Measurements from ENCODE around the gene ATOX1.

The ATOX1 gene

GRCh38 chr5:151770383-151771258, 12.2 kb upstream of the ATOX1 start:
- Histone ChIP-seq H3K9ac (ENCODE audit: low read length in 5 of 5) (peak overlapping the region; percentile 73 to 93 (median 89)), H3K4me1 (ENCODE audit: control insufficient read depth in 5 of 5, insufficient read depth in 5 of 5, low read length in 5 of 5) (peaks cover 6 to 51% (median 47%) of the 10 kb centered on the region in 5 donors), H3K27me3 (ENCODE audit: control insufficient read depth in 5 of 5, insufficient read depth in 4 of 5, low read length in 5 of 5) (no peaks in the 10 kb centered on the region), H3K36me3 (ENCODE audit: control insufficient read depth in 5 of 5, insufficient read depth in 5 of 5, low read length in 5 of 5) (no peaks in the 10 kb centered on the region), H3K9me3 (ENCODE audit: control insufficient read depth in 5 of 5, low read length in 5 of 5) (no peaks in the 10 kb centered on the region), H3K4me3 (ENCODE audit: low read depth in 1 of 5, low read length in 5 of 5) (peak overlapping the region; percentile 74 to 87 (median 78)), H3K27ac (ENCODE audit: low read depth, low read length) (peak overlapping the region; percentile 97)

GRCh38 chr5:151766975-151767374, 8.5 kb upstream of the ATOX1 start:
- Histone ChIP-seq H3K4me1 (ENCODE audit: control insufficient read depth in 5 of 5, insufficient read depth in 5 of 5, low read length in 5 of 5) (peaks cover 4 to 16% (median 13%) of the 10 kb centered on the region in 5 donors), H3K9ac (ENCODE audit: low read length in 5 of 5) (no peak overlapping the region), H3K9me3 (ENCODE audit: control insufficient read depth in 5 of 5, low read length in 5 of 5) (no peaks in the 10 kb centered on the region), H3K27ac (ENCODE audit: low read depth, low read length) (no peak overlapping the region), H3K36me3 (ENCODE audit: control insufficient read depth in 5 of 5, insufficient read depth in 5 of 5, low read length in 5 of 5) (no peaks in the 10 kb centered on the region), H3K4me3 (ENCODE audit: low read depth in 1 of 5, low read length in 5 of 5) (no peak overlapping the region), H3K27me3 (ENCODE audit: control insufficient read depth in 5 of 5, insufficient read depth in 4 of 5, low read length in 5 of 5) (no peaks in the 10 kb centered on the region)

DNA sequence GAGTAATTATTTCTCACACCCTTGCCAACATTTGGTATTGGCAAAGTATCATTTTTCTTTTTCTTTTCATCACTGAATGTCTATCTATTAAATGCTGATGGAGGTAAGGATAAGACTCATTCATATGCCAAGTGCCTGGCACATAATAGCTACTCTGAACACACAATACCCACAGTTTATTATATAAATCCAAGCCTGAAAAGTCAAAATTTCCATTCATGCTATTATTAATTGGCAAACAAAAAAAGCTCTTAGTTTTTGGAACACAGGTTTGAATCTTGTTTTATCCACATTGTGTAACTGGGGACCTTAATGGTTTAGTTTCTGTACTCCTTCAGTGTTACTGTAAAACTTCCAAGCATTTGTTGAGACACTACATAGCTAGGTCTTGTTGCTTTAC, 6.4 kb upstream of the ATOX1 start:
- Histone ChIP-seq H3K4me3 (ENCODE audit: low read depth in 1 of 5, low read length in 5 of 5) (no peak overlapping the region), H3K36me3 (ENCODE audit: control insufficient read depth in 5 of 5, insufficient read depth in 5 of 5, low read length in 5 of 5) (no peaks in the 10 kb centered on the region), H3K27me3 (ENCODE audit: control insufficient read depth in 5 of 5, insufficient read depth in 4 of 5, low read length in 5 of 5) (no peaks in the 10 kb centered on the region), H3K4me1 (ENCODE audit: control insufficient read depth in 5 of 5, insufficient read depth in 5 of 5, low read length in 5 of 5) (peaks cover 0 to 2% (median 0%) of the 10 kb centered on the region in 5 donors), H3K9ac (ENCODE audit: low read length in 5 of 5) (no peak overlapping the region), H3K27ac (ENCODE audit: low read depth, low read length) (no peak overlapping the region), H3K9me3 (ENCODE audit: control insufficient read depth in 5 of 5, low read length in 5 of 5) (no peaks in the 10 kb centered on the region)

DNA sequence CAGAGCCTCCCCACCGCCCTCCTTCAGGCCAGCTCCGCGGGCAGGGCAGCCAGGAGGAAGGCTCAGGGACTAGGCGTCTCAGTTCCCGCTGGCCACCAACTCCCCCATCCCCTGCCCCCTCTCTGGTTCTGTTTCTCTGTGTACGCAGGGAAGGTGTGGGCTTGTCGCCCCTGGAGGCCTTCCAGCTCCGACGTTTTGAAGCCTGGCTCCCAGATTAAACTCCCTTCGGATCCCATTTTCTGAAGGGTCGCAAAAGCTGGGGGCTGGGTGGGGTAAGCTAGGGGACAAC, 346 bp downstream of the ATOX1 start:
- H3K9ac ChIP-seq (ENCODE audit: low read length in 5 of 5) = peak overlapping the region; percentile 81 to 94 (median 88)
- no peaks in the 10 kb centered on the region for H3K27me3 ChIP-seq (ENCODE audit: control insufficient read depth in 5 of 5, insufficient read depth in 4 of 5, low read length in 5 of 5)
- no peaks in the 10 kb centered on the region for H3K36me3 ChIP-seq (ENCODE audit: control insufficient read depth in 5 of 5, insufficient read depth in 5 of 5, low read length in 5 of 5)
- peak overlapping the region; percentile 83 to 92 (median 88) for H3K4me3 ChIP-seq (ENCODE audit: low read depth in 1 of 5, low read length in 5 of 5)
- peaks cover 3 to 46% (median 36%) of the 10 kb centered on the region in 5 donors for H3K4me1 ChIP-seq (ENCODE audit: control insufficient read depth in 5 of 5, insufficient read depth in 5 of 5, low read length in 5 of 5)
- H3K27ac ChIP-seq (ENCODE audit: low read depth, low read length) = peak overlapping the region; percentile 80
- peaks cover 0 to under 1% (median 0%) of the 10 kb centered on the region in 5 donors for H3K9me3 ChIP-seq (ENCODE audit: control insufficient read depth in 5 of 5, low read length in 5 of 5)

DNA sequence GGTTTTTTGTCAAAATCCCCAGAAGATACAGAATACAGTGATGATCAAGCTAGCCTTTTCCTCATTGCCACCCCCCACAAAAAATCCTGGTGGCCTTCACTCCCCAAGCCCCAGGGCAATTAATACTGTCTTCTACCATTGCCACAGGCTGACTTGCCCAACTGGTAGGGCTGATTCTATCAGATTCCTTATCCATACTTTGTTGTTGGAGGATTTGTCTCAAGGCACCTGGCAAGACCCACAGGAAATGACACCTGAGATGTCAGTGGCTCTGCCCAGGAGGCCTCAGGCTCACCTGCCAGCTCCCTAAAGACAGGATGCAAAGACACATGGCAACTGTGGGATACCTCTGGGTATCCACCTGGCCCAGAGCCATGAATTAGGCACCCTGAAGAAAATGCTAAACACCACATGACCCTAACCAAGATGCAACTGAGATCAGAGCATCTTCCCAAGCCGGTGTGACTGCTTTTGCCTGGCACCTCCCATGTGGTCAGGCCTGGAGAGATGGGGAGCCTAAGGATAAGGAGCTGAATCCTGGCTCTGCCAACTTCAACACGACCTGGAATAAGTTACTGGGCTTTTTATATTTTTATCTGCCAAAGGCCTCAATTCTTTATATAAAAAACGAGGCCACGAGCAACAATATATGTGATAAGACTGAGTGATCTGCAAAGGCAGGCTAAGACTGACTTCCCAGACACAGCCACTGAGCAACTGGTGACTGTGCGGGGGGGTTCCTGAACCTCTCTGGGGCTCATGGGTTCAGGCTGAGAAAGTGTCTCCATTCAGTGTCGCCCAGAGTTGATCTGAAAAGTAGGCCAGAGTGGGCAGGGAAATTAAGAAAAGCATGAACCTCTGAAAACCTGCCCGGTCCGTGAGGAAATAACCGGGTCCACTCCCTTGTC, 944 bp downstream of the ATOX1 start:
- H3K4me3 ChIP-seq (ENCODE audit: low read depth in 1 of 5, low read length in 5 of 5) = peak overlapping the region; percentile 83 to 92 (median 88)
- H3K27me3 ChIP-seq (ENCODE audit: control insufficient read depth in 5 of 5, insufficient read depth in 4 of 5, low read length in 5 of 5) = no peaks in the 10 kb centered on the region
- peak overlapping the region; percentile 80 for H3K27ac ChIP-seq (ENCODE audit: low read depth, low read length)
- peak overlapping the region; percentile 81 to 94 (median 88) for H3K9ac ChIP-seq (ENCODE audit: low read length in 5 of 5)
- H3K4me1 ChIP-seq (ENCODE audit: control insufficient read depth in 5 of 5, insufficient read depth in 5 of 5, low read length in 5 of 5) = peaks cover 3 to 46% (median 36%) of the 10 kb centered on the region in 5 donors
- no peaks in the 10 kb centered on the region for H3K36me3 ChIP-seq (ENCODE audit: control insufficient read depth in 5 of 5, insufficient read depth in 5 of 5, low read length in 5 of 5)
- peaks cover 0 to 4% (median 0%) of the 10 kb centered on the region in 5 donors for H3K9me3 ChIP-seq (ENCODE audit: control insufficient read depth in 5 of 5, low read length in 5 of 5)

- H3K9ac ChIP-seq (ENCODE audit: low read length in 5 of 5) = no peak overlapping the region
- H3K4me3 ChIP-seq (ENCODE audit: low read depth in 1 of 5, low read length in 5 of 5) = no peak overlapping the region
- H3K27ac ChIP-seq (ENCODE audit: low read depth, low read length) = no peak overlapping the region
- H3K36me3 ChIP-seq (ENCODE audit: control insufficient read depth in 5 of 5, insufficient read depth in 5 of 5, low read length in 5 of 5) = no peaks in the 10 kb centered on the region
- H3K27me3 ChIP-seq (ENCODE audit: control insufficient read depth in 5 of 5, insufficient read depth in 4 of 5, low read length in 5 of 5) = no peaks in the 10 kb centered on the region
- peaks cover 0 to 4% (median 0%) of the 10 kb centered on the region in 5 donors for H3K9me3 ChIP-seq (ENCODE audit: control insufficient read depth in 5 of 5, low read length in 5 of 5)
- H3K4me1 ChIP-seq (ENCODE audit: control insufficient read depth in 5 of 5, insufficient read depth in 5 of 5, low read length in 5 of 5) = peaks cover 3 to 51% (median 38%) of the 10 kb centered on the region in 5 donors
Observed at GRCh38 chr5:151755383-151755782, 3.0 kb downstream of the ATOX1 start.

DNA sequence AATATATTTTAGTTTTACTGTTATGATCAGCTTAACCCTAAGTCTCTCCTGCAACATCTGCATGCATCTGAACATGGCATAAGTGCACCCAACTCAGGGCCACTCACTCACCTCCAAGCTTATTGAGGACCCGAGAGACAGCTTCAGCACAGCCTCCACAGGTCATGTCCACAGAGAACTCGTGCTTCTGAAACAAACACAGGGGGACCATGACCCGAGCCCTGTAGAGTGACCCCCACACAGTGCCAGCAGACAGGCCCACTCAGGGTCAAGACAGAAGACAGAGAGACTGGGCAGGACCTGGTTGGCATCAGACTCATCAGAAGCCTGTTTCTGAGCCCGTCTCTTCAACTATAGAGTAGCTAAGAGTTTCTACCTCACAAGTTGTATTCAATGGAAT, 6.8 kb downstream of the ATOX1 start:
- H3K9ac ChIP-seq (ENCODE audit: low read length in 5 of 5) = no peak overlapping the region
- H3K9me3 ChIP-seq (ENCODE audit: control insufficient read depth in 5 of 5, low read length in 5 of 5) = peaks cover 0 to 4% (median 0%) of the 10 kb centered on the region in 5 donors
- peak overlapping the region; percentile 59 for H3K27ac ChIP-seq (ENCODE audit: low read depth, low read length)
- H3K4me3 ChIP-seq (ENCODE audit: low read depth in 1 of 5, low read length in 5 of 5) = no peak overlapping the region
- H3K4me1 ChIP-seq (ENCODE audit: control insufficient read depth in 5 of 5, insufficient read depth in 5 of 5, low read length in 5 of 5) = peaks cover 0 to 44% (median 24%) of the 10 kb centered on the region in 5 donors
- H3K36me3 ChIP-seq (ENCODE audit: control insufficient read depth in 5 of 5, insufficient read depth in 5 of 5, low read length in 5 of 5) = no peaks in the 10 kb centered on the region
- H3K27me3 ChIP-seq (ENCODE audit: control insufficient read depth in 5 of 5, insufficient read depth in 4 of 5, low read length in 5 of 5) = no peaks in the 10 kb centered on the region

- Histone ChIP-seq H3K4me3 (ENCODE audit: low read depth in 1 of 5, low read length in 5 of 5) (no peak overlapping the region), H3K9ac (ENCODE audit: low read length in 5 of 5) (no peak overlapping the region), H3K27ac (ENCODE audit: low read depth, low read length) (peak overlapping the region; percentile 59), H3K36me3 (ENCODE audit: control insufficient read depth in 5 of 5, insufficient read depth in 5 of 5, low read length in 5 of 5) (peaks cover 0 to 4% (median 0%) of the 10 kb centered on the region in 5 donors), H3K9me3 (ENCODE audit: control insufficient read depth in 5 of 5, low read length in 5 of 5) (peaks cover 0 to 4% (median 0%) of the 10 kb centered on the region in 5 donors), H3K4me1 (ENCODE audit: control insufficient read depth in 5 of 5, insufficient read depth in 5 of 5, low read length in 5 of 5) (peaks cover 2 to 44% (median 24%) of the 10 kb centered on the region in 5 donors), H3K27me3 (ENCODE audit: control insufficient read depth in 5 of 5, insufficient read depth in 4 of 5, low read length in 5 of 5) (no peaks in the 10 kb centered on the region)
Observed at GRCh38 chr5:151751091-151751490, 7.3 kb downstream of the ATOX1 start.

GRCh38 chr5:151750121-151750520, 8.3 kb downstream of the ATOX1 start:
- Histone ChIP-seq H3K4me3 (ENCODE audit: low read depth in 1 of 5, low read length in 5 of 5) (no peak overlapping the region), H3K9me3 (ENCODE audit: control insufficient read depth in 5 of 5, low read length in 5 of 5) (peaks cover 0 to 4% (median 0%) of the 10 kb centered on the region in 5 donors), H3K36me3 (ENCODE audit: control insufficient read depth in 5 of 5, insufficient read depth in 5 of 5, low read length in 5 of 5) (peaks cover 0 to 14% (median 8%) of the 10 kb centered on the region in 5 donors), H3K27me3 (ENCODE audit: control insufficient read depth in 5 of 5, insufficient read depth in 4 of 5, low read length in 5 of 5) (no peaks in the 10 kb centered on the region), H3K9ac (ENCODE audit: low read length in 5 of 5) (peak overlapping the region in 2 of 5 donors; percentile 54 to 59), H3K4me1 (ENCODE audit: control insufficient read depth in 5 of 5, insufficient read depth in 5 of 5, low read length in 5 of 5) (peaks cover 7 to 52% (median 32%) of the 10 kb centered on the region in 5 donors), H3K27ac (ENCODE audit: low read depth, low read length) (peak overlapping the region; percentile 94)

Measured in subcutaneous abdominal adipose tissue (tissue), 5 donors.